Activated CD4-positive, alpha-beta T cell treated with anti-CD3 and anti-CD28 coated beads for 4 hours (primary cell): Measurements from ENCODE around the gene SLIT1.
A peak's percentile ranks its signal among the peaks of the same experiment; 100 is the strongest.

Source experiments
- DNase-seq, 2 donors: peaks; one replicate each; pipeline ENCODE4 v3.0.0-alpha.2; 2020

Gene SLIT1

GRCh38 chr10:97078261-97078937, 107.4 kb downstream of the SLIT1 start:
- DNase-seq: no peak

DNA sequence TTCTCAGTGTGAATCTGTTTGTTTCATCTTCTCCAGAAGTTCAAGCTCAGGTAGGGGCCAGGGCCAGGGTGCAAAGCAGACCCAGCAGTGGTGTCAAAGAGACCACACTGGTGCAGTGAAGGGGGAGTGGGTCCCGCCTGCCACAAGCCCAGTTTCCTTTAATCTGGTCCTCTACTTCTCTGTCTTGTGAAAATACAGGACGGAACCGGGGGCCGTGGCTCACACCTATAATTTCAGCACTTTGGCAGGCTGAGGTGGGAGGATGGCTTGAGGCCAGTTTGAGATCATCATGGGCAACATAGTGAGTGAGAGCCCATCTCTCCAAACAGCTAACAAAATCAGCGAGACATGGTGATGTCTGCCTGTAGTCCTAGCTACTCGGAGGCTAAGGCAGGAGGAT, 109.0 kb downstream of the SLIT1 start:
- no peak for DNase-seq

GRCh38 chr10:97075961-97076525, 109.7 kb downstream of the SLIT1 start:
- no peak for DNase-seq

DNA sequence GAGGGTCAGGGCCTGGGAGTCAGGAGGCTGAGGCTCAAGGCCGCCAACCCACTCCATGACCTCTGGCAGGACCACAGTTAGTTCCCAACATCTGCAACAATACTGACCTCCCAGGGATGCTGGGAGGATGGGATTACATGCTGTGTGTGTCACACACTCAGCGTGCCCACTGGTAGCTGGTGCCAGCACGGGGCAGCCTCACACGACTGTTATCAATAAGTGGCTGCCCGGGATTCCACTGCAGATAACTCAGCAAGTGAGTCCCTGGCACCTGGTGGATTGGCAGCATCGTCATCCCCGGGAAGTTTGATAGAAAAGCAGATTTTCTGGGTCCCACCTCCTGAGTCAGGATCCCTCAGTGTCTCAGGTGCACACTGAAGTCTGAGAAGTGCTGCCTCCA, 110.3 kb downstream of the SLIT1 start:
- no peak for DNase-seq

GRCh38 chr10:97074256-97075145, 111.3 kb downstream of the SLIT1 start:
- no peak for DNase-seq

DNA sequence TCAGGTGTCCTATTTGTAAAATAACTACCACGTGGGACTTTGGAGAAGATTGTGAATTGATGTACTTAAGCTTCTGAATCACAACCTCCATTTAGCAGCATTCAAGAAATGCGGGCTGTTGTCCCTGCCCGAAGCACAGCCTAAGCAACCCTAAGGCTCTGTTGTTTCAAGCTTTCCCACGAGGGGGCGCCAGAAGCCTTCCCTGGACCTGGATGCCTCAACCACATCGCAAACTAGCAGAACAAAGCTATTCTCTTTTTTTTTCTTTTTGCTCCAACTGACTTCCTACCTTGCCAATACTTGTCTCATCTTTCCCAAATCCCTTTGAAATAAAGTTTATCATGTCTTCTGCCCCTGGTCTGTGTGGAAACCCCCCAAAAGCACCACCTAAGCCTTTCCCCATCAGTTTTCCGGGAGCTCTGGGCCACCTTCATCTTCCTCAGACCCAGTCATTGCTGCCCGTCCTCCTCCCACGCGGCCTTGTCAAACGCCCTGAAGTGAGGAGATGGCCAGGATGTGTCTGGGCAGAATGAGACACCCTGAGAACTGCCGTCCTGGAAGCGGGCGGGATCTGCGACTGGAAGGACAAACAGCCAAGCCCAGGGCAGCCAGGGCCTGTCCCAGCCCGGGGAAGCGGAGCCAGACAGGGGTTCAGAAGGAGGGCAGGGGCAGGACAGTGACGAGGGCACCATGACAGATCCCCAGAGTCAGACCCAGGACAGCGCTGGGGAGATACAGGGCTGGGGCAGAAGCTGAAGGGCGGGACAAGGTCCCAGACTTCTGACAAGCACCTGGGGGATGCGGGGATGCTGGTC, 112.7 kb downstream of the SLIT1 start:
- peak; percentile 59 to 81 for DNase-seq

- no peak for DNase-seq
Measured at GRCh38 chr10:97071496-97071895, 114.3 kb downstream of the SLIT1 start.

DNA sequence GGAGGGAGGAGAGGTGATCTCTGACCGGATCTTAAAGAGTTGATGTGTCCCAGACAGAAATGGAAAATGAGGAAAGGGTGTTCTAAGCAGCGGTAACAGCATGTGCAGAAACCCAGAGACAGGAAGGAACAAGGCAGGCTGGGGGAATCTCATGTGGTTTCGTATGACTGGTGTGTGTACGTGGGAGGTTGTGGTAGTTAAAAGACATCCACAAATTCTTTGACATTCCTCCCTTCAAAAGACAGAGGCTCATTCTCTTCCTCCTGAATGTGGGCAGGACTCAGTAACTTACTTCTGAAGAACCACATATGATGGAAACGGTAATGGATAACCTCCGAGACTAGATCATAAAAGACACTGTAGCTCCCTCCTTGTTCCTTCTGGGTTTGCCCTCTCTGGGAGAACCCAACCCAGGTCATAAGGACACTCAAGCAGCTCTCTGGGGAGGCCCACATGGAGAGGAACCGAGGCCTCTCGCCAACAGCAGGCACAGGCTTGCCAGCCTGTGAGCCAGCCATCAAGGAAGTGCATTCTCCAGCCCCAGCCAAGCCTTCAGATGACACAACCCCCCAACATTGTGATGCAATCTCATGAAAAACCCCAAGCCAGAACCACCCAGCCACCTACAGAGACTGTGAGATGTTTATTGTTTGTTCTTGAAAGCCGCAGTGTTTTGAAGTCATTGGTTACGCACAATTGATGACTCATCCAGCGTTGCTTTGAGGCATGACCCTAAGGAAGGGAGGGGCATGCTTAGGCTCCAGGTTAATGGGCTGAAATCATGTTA, 116.0 kb downstream of the SLIT1 start:
- peak; percentile 12 to 26 for DNase-seq

DNA sequence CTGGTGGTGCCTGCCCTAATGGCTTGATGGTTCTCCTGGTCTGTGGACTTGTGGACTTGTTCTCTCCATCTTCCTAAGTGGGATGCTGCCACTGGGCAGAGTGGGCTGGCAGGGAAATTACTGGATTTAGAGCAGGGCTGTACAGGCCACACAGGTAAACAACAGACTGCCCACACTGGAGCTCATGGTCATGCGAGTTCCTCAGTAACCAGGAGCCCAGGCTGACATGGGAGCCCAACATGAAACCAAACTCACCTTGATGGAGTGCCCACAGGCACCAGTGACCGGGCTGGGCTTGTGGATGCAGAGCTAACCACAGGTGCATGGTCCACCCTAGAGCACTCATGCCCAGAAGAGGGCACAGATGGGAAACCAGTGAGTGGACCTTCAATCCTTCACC, 116.7 kb downstream of the SLIT1 start:
- no peak for DNase-seq

- DNase-seq: no peak
Measured at GRCh38 chr10:97067716-97068391, 117.9 kb downstream of the SLIT1 start.

DNA sequence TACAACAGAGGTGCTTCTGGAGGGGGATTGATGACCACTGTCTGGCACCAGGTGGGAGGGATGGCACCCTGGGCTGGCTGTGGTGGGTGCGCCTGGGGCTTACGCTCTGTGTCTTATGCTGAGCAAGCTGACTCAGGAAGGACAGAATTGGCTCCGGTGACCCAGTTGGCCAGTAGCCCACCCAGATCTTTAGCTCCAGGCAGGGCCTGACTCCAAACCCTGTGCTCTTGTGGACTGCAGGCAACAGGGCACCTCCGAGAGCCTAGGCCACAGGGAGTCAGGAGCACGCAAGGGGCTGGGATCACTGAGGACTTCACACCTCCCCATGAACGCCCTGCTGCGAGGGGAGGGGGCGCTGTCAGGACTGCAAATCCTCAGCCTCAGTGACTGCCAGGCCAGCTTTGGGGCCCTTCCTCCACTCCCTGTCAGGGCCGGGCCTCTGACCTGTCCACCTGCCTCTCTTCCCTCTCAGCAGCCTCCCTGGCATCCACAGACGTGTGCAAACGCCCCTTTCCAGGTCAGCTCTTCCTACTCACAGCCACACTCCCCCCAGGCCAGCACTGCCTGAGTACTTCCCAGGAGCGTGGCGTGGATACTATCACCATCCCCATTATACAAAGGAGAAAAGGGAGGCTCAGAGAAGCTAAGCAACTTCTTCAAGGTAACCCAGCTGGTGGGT, 118.7 kb downstream of the SLIT1 start:
- no peak for DNase-seq

- no peak for DNase-seq
Measured at GRCh38 chr10:97065686-97066660, 119.8 kb downstream of the SLIT1 start.

GRCh38 chr10:97065128-97065527, 120.6 kb downstream of the SLIT1 start:
- no peak for DNase-seq

- no peak for DNase-seq
Measured at GRCh38 chr10:97063983-97064837, 121.5 kb downstream of the SLIT1 start.

DNA sequence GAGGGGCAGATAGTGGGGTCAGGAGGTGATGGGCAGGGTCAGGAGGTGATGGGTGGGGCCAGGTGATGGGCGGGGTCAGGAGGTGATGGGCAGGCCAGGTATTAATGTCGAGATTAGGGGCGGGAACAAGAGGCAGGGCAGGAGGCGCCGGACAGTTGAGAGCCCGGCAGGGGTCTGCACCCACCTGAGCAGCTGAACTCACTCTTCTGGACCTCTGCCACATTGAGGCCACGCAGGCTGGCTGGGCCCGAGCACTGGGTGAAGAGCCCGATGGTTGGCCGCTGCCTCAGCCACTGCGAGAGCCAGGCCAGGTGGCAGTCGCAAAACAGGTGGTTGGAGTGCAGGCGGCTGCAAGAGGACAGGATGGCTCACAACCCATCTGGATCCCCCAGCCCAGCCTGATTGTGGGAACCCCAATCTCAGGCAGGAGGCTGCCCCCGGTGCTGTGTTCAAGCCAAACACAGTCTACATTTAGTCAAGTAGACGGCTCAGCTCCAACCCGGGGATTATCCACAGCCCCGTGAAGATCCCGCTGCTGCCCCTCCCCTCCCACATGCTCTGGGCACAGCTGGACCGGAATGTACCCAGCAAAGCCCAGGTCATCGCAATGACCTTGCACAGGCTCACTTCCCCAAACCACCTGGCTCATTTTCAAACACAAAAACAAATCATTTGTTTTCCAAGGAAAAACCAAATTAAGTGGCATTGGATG, 122.3 kb downstream of the SLIT1 start:
- DNase-seq: no peak

DNA sequence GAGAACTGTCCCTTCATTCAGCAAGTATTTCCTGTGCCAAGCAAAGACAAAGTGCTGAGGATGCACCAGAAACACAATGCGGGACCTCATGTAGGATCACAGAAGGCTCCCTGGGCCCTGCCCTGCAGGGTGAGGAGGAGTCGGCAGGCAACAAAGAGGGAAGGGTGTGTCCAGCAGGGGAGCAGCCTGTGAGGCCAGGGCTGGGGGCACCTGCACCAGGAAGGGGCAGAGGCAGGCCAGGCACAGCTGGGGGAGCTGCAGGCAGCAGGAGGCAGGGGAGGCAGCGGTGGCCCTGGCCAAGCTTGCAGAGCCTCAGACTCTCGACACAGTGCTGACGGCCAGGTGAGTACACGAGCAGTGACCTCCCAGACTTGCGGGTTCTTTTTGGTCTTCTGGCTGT, 123.3 kb downstream of the SLIT1 start:
- no peak for DNase-seq

DNA sequence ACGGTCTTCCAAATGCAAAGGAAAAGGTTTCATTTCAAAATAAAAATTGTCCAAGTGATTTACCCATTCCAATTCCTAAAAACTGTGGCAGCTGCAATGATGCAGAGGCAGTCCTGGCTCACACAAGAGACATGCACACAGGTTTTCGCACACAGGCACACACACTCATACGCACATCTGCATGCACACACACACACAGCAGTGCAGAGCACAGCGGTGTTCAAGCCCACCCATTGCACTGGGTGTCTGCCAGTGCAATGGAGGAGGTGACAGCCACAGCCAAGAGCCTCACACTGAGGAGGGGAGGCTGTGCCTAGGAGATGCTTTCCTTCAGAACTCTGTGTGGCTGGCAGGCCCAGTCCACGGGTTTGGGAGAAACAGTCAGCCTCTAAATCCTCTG, 123.7 kb downstream of the SLIT1 start:
- no peak for DNase-seq

- no peak for DNase-seq
Measured at GRCh38 chr10:97061423-97061822, 124.3 kb downstream of the SLIT1 start.
